HG02642 (cell line): ENCODE results near the gene ASAP3.
"Not testable (repeated sequence)": the region's sequence is repeated elsewhere in the genome, so short reads cannot be mapped to it uniquely, and the experiment has no call there.

Experiments
- ATAC-seq: cut with Tn5 transposase; IDR thresholded peaks from one replicate; pipeline ENCODE4 v1.9.1; 2021; ENCODE audit warnings: mild to moderate bottlenecking; ENCODE audit not compliant: unreplicated experiment, poor library complexity

ASAP3 gene

DNA sequence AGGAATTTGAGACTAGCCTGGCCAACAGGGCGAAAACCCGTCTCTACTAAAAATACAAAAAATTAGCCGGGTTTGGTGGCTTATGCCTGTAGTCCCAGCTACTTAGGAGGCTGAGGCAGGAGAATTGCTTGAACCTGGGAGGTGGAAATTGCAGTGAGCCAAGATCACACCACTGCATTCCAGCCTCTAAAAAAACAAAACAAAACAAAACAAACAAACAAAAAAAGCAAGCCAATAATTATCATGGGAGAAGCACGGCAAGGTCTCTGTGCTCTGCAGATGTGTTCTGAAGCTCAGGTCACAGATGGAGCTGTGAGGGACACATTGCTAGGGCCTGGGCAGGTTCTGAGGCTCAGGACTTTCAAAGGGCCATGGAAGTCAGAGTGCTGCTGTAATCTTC, 103.7 kb downstream of the ASAP3 start:
- ATAC-seq, result not testable (repeated sequence)
